Activated naive CD4-positive, alpha-beta T cell treated with anti-CD3 and anti-CD28 coated beads, Interleukin-2, amount 50 U/mL, for 72 hours (primary cell): Measurements from ENCODE around the gene FAM135A. TPM values are rescaled to one million over a fixed set of nuclear protein-coding genes. Genes with fewer than 3 reads are reported as not detected.
"Not testable (repeated sequence)": the region's sequence is repeated elsewhere in the genome, so short reads cannot be mapped to it uniquely, and the experiment has no call there.

ENCODE experiments used
- ATAC-seq, 2 donors: fragments of 150-1000 bp; cut with Tn5 transposase; 2 replicates each; pipeline ENCODE4 v1.10.0; 2021; ENCODE audit warnings: mild to moderate bottlenecking in 2 of 2, moderate library complexity in 2 of 2
- DNase-seq, 2 donors: peaks; one replicate each; pipeline ENCODE4 v3.0.0; 2021 to 2022; ENCODE audit warnings: low spot score in 2 of 2
- H3K27ac Mint-ChIP-seq, 2 donors: one replicate each; pipeline ENCODE4 v1.8.0; 2022; ENCODE audit warnings: mild to moderate bottlenecking in 2 of 2, mixed read lengths in 2 of 2
- H3K36me3 Mint-ChIP-seq, 2 donors: one replicate each; pipeline ENCODE4 v1.8.0; 2022; ENCODE audit warnings: mixed read lengths in 2 of 2
- H3K9me3 Mint-ChIP-seq, 2 donors: one replicate each; pipeline ENCODE4 v1.8.0; 2022; ENCODE audit warnings: mixed read lengths in 2 of 2
- total RNA-seq, 2 donors: library from RNA; stranded (reverse); gene quantifications; one replicate each; pipeline ENCODE4 v1.2.3, GENCODE V29; 2022

FAM135A gene
- total RNA-seq, 2 donors from 2014 or later, result 8.0 to 11.3 TPM

GRCh38 chr6:70495790-70496189, 82.5 kb downstream of the FAM135A start:
- not testable (repeated sequence) for H3K27ac Mint-ChIP-seq, DNase-seq, ATAC-seq
- H3K9me3 Mint-ChIP-seq, result peaks cover 16 to 18% of the 10 kb centered on the region in 2 donors
- H3K36me3 Mint-ChIP-seq, result peaks cover 11 to 46% of the 10 kb centered on the region in 2 donors

GRCh38 chr6:70502484-70502883, 89.2 kb downstream of the FAM135A start:
- no peak for ATAC-seq
- H3K9me3 Mint-ChIP-seq, result peaks cover 22 to 31% of the 10 kb centered on the region in 2 donors
- peaks cover 44% of the 10 kb centered on the region in 2 donors for H3K36me3 Mint-ChIP-seq
- no peak for DNase-seq
- no peak overlapping the region for H3K27ac Mint-ChIP-seq

GRCh38 chr6:70503813-70504465, 90.6 kb downstream of the FAM135A start:
- ATAC-seq (no peak), DNase-seq (no peak)
- Mint-ChIP-seq H3K27ac (no peak overlapping the region), H3K36me3 (peaks cover 30 to 38% of the 10 kb centered on the region in 2 donors), H3K9me3 (peaks cover 12 to 23% of the 10 kb centered on the region in 2 donors)

- Mint-ChIP-seq H3K36me3 (peaks cover 12 to 33% of the 10 kb centered on the region in 2 donors), H3K27ac (no peak overlapping the region), H3K9me3 (peaks cover 4 to 15% of the 10 kb centered on the region in 2 donors)
- no peak for ATAC-seq
- no peak for DNase-seq
These were observed 93.0 kb downstream of the FAM135A start for GRCh38 chr6:70506321-70506720.

GRCh38 chr6:70507161-70507560, 93.9 kb downstream of the FAM135A start:
- Mint-ChIP-seq H3K9me3 (peaks cover 4 to 15% of the 10 kb centered on the region in 2 donors), H3K36me3 (peaks cover 12 to 33% of the 10 kb centered on the region in 2 donors), H3K27ac (no peak overlapping the region)
- ATAC-seq, result no peak
- no peak for DNase-seq

- ATAC-seq (no peak), DNase-seq (no peak)
- peaks cover 6 to 16% of the 10 kb centered on the region in 2 donors for H3K36me3 Mint-ChIP-seq
- H3K9me3 Mint-ChIP-seq, result peaks cover 4 to 9% of the 10 kb centered on the region in 2 donors
- H3K27ac Mint-ChIP-seq, result no peak overlapping the region
These were observed 95.6 kb downstream of the FAM135A start for GRCh38 chr6:70508953-70509352.

GRCh38 chr6:70510600-70510999, 97.3 kb downstream of the FAM135A start:
- peaks cover 0 to 2% of the 10 kb centered on the region in 2 donors for H3K9me3 Mint-ChIP-seq
- DNase-seq (no peak), ATAC-seq (no peak)
- H3K36me3 Mint-ChIP-seq, result peaks cover 0 to 4% of the 10 kb centered on the region in 2 donors
- H3K27ac Mint-ChIP-seq, result no peak overlapping the region

- Mint-ChIP-seq H3K36me3 (no peaks in the 10 kb centered on the region), H3K27ac (no peak overlapping the region), H3K9me3 (no peaks in the 10 kb centered on the region)
- DNase-seq, result no peak
- ATAC-seq, result no peak
These were observed 105.4 kb downstream of the FAM135A start for GRCh38 chr6:70518723-70519122.

GRCh38 chr6:70520575-70520974, 107.3 kb downstream of the FAM135A start:
- Mint-ChIP-seq H3K27ac (no peak overlapping the region), H3K36me3 (no peaks in the 10 kb centered on the region), H3K9me3 (no peaks in the 10 kb centered on the region)
- ATAC-seq (no peak), DNase-seq (no peak)

- H3K27ac Mint-ChIP-seq, result no peak overlapping the region
- ATAC-seq (no peak), DNase-seq (no peak)
- H3K9me3 Mint-ChIP-seq, result no peaks in the 10 kb centered on the region
- H3K36me3 Mint-ChIP-seq, result no peaks in the 10 kb centered on the region
These were observed 111.5 kb downstream of the FAM135A start for GRCh38 chr6:70524721-70525286.

- no peak for DNase-seq
- no peak overlapping the region for H3K27ac Mint-ChIP-seq
- no peaks in the 10 kb centered on the region for H3K36me3 Mint-ChIP-seq
- no peak for ATAC-seq
- H3K9me3 Mint-ChIP-seq, result no peaks in the 10 kb centered on the region
These were observed 113.9 kb downstream of the FAM135A start for GRCh38 chr6:70527071-70527737.

- ATAC-seq (no peak), DNase-seq (no peak)
- no peaks in the 10 kb centered on the region for H3K9me3 Mint-ChIP-seq
- H3K36me3 Mint-ChIP-seq, result no peaks in the 10 kb centered on the region
- no peak overlapping the region for H3K27ac Mint-ChIP-seq
These were observed 116.7 kb downstream of the FAM135A start for GRCh38 chr6:70530023-70530422.

- DNase-seq, result no peak
These were observed 117.8 kb downstream of the FAM135A start for GRCh38 chr6:70531133-70531532.

GRCh38 chr6:70537266-70537665, 124.0 kb downstream of the FAM135A start:
- peaks cover 5% of the 10 kb centered on the region in 2 donors for H3K36me3 Mint-ChIP-seq
- ATAC-seq (no peak), DNase-seq (no peak)
- H3K27ac Mint-ChIP-seq, result no peak overlapping the region
- no peaks in the 10 kb centered on the region for H3K9me3 Mint-ChIP-seq

More at GRCh38 chr6:70531133-70531532, 117.8 kb downstream of the FAM135A start:
- Mint-ChIP-seq H3K9me3 (no peaks in the 10 kb centered on the region), H3K27ac (no peak overlapping the region), H3K36me3 (no peaks in the 10 kb centered on the region)
- no peak for ATAC-seq

- Mint-ChIP-seq H3K27ac (no peak overlapping the region), H3K9me3 (no peaks in the 10 kb centered on the region), H3K36me3 (peaks cover 5% of the 10 kb centered on the region in 2 donors)
- ATAC-seq, result no peak
- no peak for DNase-seq
These were observed 125.1 kb downstream of the FAM135A start for GRCh38 chr6:70538376-70538775.

GRCh38 chr6:70547313-70547712, 134.0 kb downstream of the FAM135A start:
- Mint-ChIP-seq H3K9me3 (no peaks in the 10 kb centered on the region), H3K36me3 (no peaks in the 10 kb centered on the region), H3K27ac (no peak overlapping the region)
- ATAC-seq (no peak), DNase-seq (no peak)

- no peak for DNase-seq
- ATAC-seq, result no peak
These were observed 134.6 kb downstream of the FAM135A start for GRCh38 chr6:70547905-70548304.

More at GRCh38 chr6:70547905-70548304, 134.6 kb downstream of the FAM135A start:
- no peaks in the 10 kb centered on the region for H3K9me3 Mint-ChIP-seq
- H3K36me3 Mint-ChIP-seq, result no peaks in the 10 kb centered on the region
- H3K27ac Mint-ChIP-seq, result no peak overlapping the region
